ENCODE measurements around the gene ARHGAP8. TPM values are rescaled to one million over a fixed set of nuclear protein-coding genes. Genes with fewer than 3 reads are reported as not detected.
A peak's percentile ranks its signal among the peaks of the same experiment; 100 is the strongest.

ARHGAP8 gene
- total RNA-seq, 2 donors from 2014 or later: 4.7 to 7.1 TPM

DNA sequence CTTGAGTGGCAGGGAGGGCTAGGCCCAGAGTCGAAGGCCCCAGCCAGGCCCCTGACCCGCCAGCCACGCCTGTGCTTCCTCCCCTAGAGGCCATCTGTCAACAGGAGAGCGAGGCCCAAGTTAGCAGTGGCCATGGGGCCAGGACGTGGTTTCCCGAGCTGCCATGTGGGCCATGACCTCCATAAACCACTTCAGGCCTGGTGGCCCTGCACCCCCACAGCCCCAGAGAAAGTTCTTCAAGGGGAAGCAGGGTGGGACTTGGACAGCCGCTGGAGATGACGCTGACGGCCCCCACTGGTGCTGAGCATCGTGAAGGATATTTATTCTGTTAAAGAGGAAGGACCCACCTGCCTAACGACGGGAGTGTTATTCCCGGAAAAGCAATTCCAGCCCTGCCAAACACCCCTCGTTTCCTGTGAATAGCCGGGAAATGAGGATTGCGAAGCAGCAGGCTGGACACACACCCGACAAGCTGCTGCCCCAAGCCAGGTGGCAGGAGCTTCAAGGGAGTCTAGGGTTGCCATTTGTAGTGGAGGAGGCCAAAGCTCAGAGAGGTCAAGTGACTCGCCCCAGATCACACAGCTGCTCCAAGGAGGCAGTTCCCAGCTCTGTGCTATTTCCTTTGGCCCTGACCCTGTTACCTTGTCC, 37.5 kb upstream of the ARHGAP8 start:
- ATAC-seq: no peak
- Mint-ChIP-seq H3K27me3 (no peaks in the 10 kb centered on the region), H3K27ac (peak overlapping the region; percentile 45), H3K36me3 (ENCODE audit: low read depth) (no peaks in the 10 kb centered on the region), H3K4me1 (peaks cover 29% of the 10 kb centered on the region), H3K4me3 (peak overlapping the region; percentile 3)
- H3K9me3 ChIP-seq (ENCODE audit: control insufficient read depth, low read length, poor library complexity, severe bottlenecking): no peaks in the 10 kb centered on the region
- DNase-seq: no peak

DNA sequence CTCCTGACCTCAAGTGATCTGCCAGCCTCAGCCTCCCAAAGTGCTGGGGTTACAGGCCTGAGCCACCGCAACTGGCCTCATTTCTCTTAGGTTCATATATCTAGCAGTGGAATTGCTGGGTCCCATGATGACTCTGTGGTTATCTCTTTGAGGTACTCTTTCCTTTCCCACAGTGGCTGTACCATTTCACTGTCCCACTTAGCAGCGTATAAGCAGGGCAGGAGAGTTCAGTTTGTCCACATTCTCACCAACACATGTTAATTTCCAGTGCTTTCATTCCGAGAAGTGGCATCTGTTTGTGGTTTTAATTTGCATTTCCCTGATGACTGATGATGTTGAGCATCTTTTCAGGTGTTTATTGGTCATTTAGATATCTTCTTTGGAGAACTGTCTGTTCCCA, 34.0 kb upstream of the ARHGAP8 start:
- Mint-ChIP-seq H3K36me3 (ENCODE audit: low read depth) (no peaks in the 10 kb centered on the region), H3K27me3 (no peaks in the 10 kb centered on the region), H3K4me1 (peaks cover 18% of the 10 kb centered on the region), H3K4me3 (peak overlapping the region; percentile 25), H3K27ac (peak overlapping the region; percentile 69)
- no peaks in the 10 kb centered on the region for H3K9me3 ChIP-seq (ENCODE audit: control insufficient read depth, low read length, poor library complexity, severe bottlenecking)
- DNase-seq (no peak), ATAC-seq (peak; percentile 87)

DNA sequence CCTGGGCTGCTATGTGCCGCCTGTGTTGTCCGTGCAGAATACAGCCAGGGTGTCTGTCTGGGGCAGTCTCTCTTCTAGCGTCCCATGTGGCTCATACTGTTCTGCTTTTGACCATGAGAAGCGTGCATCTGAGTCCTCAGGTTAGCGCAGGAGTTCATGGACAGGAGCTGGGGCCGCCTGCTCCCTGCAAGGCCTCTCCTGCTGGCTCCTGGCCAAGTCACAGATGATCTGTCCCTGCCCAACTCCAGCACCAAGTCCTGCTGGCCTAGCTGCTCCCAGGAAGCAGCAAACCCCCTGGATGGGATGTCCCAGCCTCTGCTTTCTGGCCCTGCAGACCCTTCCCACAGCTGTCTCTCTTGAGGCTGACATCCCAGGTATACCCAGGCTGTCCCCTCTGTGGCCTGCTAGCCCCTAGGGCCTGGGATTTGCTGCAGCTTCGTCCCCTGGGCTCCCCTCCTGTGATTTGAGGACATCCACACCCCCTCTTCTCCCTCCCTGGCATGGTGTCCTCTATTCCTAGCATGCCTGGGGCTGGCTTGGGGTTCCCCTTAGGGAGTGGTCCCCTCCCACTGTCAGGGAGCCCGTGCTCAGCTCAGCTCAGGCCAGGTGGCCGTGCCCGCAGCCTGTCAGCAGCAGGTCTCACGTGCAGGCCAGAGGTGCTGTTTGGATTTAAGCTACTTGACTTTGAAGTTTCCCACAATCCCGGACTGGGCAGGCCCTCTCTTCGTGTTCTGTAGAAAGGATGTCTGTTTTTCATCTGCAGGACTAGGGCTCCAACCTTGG, 32.6 kb upstream of the ARHGAP8 start:
- H3K27ac Mint-ChIP-seq: no peak overlapping the region
- peaks cover 14% of the 10 kb centered on the region for H3K4me1 Mint-ChIP-seq
- no peak for DNase-seq
- peak overlapping the region; percentile 25 for H3K4me3 Mint-ChIP-seq
- H3K9me3 ChIP-seq (ENCODE audit: control insufficient read depth, low read length, poor library complexity, severe bottlenecking): no peaks in the 10 kb centered on the region
- ATAC-seq: no peak
- no peaks in the 10 kb centered on the region for H3K27me3 Mint-ChIP-seq
- no peaks in the 10 kb centered on the region for H3K36me3 Mint-ChIP-seq (ENCODE audit: low read depth)

GRCh38 chr22:44721213-44721612, 31.2 kb upstream of the ARHGAP8 start:
- peaks cover 14% of the 10 kb centered on the region for H3K4me1 Mint-ChIP-seq
- DNase-seq: no peak

GRCh38 chr22:44722611-44723010, 29.8 kb upstream of the ARHGAP8 start:
- H3K27ac Mint-ChIP-seq: no peak overlapping the region
- H3K36me3 Mint-ChIP-seq (ENCODE audit: low read depth): no peaks in the 10 kb centered on the region
- peaks cover 14% of the 10 kb centered on the region for H3K4me1 Mint-ChIP-seq
- H3K9me3 ChIP-seq (ENCODE audit: control insufficient read depth, low read length, poor library complexity, severe bottlenecking): no peaks in the 10 kb centered on the region
- H3K4me3 Mint-ChIP-seq: no peak overlapping the region
- ATAC-seq (no peak), DNase-seq (no peak)
- no peaks in the 10 kb centered on the region for H3K27me3 Mint-ChIP-seq

More at GRCh38 chr22:44721213-44721612, 31.2 kb upstream of the ARHGAP8 start:
- H3K27ac Mint-ChIP-seq: no peak overlapping the region
- no peaks in the 10 kb centered on the region for H3K36me3 Mint-ChIP-seq (ENCODE audit: low read depth)
- no peaks in the 10 kb centered on the region for H3K27me3 Mint-ChIP-seq
- ATAC-seq: no peak
- no peaks in the 10 kb centered on the region for H3K9me3 ChIP-seq (ENCODE audit: control insufficient read depth, low read length, poor library complexity, severe bottlenecking)
- H3K4me3 Mint-ChIP-seq: no peak overlapping the region

DNA sequence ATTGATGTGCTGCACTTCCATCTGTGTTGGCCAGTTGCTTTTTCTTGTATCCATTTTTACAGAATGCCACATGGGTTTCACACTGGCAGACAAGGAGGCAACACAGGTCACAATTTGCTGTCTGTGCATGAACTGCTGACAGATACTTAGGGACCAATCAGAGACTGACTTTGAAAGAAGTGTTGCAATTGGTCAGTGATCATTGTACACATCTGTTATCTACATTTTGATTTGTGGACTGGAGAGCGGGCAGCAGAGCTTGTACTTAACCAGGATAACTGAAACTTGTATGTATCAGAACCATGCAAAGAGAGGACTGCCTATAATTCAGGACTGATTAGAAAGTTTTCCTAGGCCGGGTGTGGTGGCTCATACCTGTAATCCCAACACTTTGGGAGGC, 28.6 kb upstream of the ARHGAP8 start:
- Mint-ChIP-seq H3K36me3 (ENCODE audit: low read depth) (no peaks in the 10 kb centered on the region), H3K4me3 (no peak overlapping the region), H3K27me3 (no peaks in the 10 kb centered on the region), H3K4me1 (peaks cover 5% of the 10 kb centered on the region), H3K27ac (peak overlapping the region; percentile 75)
- DNase-seq (no peak), ATAC-seq (no peak)
- no peaks in the 10 kb centered on the region for H3K9me3 ChIP-seq (ENCODE audit: control insufficient read depth, low read length, poor library complexity, severe bottlenecking)

GRCh38 chr22:44724416-44724815, 28.0 kb upstream of the ARHGAP8 start:
- H3K27me3 Mint-ChIP-seq: no peaks in the 10 kb centered on the region

DNA sequence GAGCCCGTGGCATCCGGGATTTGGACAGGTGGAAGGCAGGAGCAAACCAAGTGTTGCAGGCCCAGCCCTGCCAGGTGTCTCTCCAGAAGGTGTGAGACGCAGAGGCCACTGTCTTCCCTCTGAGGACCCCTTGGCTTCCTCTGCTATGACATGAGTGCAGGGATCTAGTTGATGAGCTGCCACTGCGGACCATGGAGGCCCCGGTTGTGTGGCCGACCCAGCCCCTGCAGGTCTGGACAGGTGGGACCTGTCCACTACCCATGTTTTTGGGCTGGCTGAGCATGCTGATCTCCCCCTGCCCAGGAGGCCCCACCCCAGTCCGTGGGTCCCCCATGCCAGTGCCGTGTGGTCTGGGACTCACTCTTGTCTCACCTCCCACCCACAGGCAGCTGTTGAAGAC, 27.5 kb upstream of the ARHGAP8 start:
- DNase-seq (no peak), ATAC-seq (no peak)
- H3K27ac Mint-ChIP-seq: peak overlapping the region; percentile 75
- no peaks in the 10 kb centered on the region for H3K9me3 ChIP-seq (ENCODE audit: control insufficient read depth, low read length, poor library complexity, severe bottlenecking)
- H3K36me3 Mint-ChIP-seq (ENCODE audit: low read depth): no peaks in the 10 kb centered on the region
- peaks cover 2% of the 10 kb centered on the region for H3K4me1 Mint-ChIP-seq
- no peaks in the 10 kb centered on the region for H3K27me3 Mint-ChIP-seq
- no peak overlapping the region for H3K4me3 Mint-ChIP-seq

More at GRCh38 chr22:44724416-44724815, 28.0 kb upstream of the ARHGAP8 start:
- H3K36me3 Mint-ChIP-seq (ENCODE audit: low read depth): no peaks in the 10 kb centered on the region
- ATAC-seq (no peak), DNase-seq (no peak)
- H3K4me1 Mint-ChIP-seq: peaks cover 3% of the 10 kb centered on the region
- H3K4me3 Mint-ChIP-seq: no peak overlapping the region
- peak overlapping the region; percentile 75 for H3K27ac Mint-ChIP-seq
- H3K9me3 ChIP-seq (ENCODE audit: control insufficient read depth, low read length, poor library complexity, severe bottlenecking): no peaks in the 10 kb centered on the region

DNA sequence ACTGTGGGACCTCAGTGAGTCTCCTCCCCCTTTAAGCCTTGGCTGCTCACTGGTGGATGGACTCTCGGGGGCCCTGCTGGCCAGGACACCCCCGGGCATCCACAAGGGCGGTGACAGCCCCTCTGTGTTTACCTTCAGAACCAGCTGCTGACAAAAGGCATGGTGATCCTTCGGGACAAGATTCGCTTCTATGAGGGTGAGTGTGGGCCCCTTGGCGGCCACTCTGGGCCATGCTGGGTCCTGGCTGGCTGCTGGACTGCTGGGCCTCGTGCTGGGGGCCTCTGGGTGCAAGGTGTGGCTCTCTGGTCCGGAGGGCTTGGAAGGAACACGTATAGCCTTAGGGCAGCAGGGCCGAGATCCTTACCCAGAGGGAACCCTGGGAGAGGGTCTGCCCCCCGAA, 25.9 kb upstream of the ARHGAP8 start:
- DNase-seq (no peak), ATAC-seq (no peak)
- no peaks in the 10 kb centered on the region for H3K9me3 ChIP-seq (ENCODE audit: control insufficient read depth, low read length, poor library complexity, severe bottlenecking)
- Mint-ChIP-seq H3K27me3 (no peaks in the 10 kb centered on the region), H3K36me3 (ENCODE audit: low read depth) (no peaks in the 10 kb centered on the region), H3K27ac (no peak overlapping the region), H3K4me3 (no peak overlapping the region), H3K4me1 (no peaks in the 10 kb centered on the region)

DNA sequence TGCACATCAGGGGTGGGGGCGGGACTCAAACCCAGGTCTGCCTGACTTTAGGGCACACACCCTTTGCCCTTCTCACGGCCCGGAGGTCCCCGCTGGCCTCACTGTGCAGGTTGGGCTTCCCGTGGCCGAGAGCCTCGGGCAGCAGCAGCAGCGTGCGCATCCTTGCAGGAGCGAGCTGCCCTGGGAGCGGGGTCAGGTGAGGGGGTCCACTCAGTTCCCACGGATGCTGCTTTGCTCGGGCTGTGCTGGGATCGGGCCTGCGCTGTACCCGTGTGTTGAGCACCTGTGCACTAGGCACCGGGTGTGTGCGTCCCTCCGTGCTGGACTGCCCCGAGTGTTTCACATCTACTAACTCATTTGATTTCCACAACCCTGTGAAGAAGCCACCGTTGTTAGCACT, 25.2 kb upstream of the ARHGAP8 start:
- ATAC-seq (no peak), DNase-seq (no peak)
- H3K9me3 ChIP-seq (ENCODE audit: control insufficient read depth, low read length, poor library complexity, severe bottlenecking): no peaks in the 10 kb centered on the region
- Mint-ChIP-seq H3K4me1 (no peaks in the 10 kb centered on the region), H3K4me3 (no peak overlapping the region), H3K27me3 (no peaks in the 10 kb centered on the region), H3K27ac (no peak overlapping the region), H3K36me3 (ENCODE audit: low read depth) (no peaks in the 10 kb centered on the region)

- no peak overlapping the region for H3K4me3 Mint-ChIP-seq
- no peaks in the 10 kb centered on the region for H3K9me3 ChIP-seq (ENCODE audit: control insufficient read depth, low read length, poor library complexity, severe bottlenecking)
- no peaks in the 10 kb centered on the region for H3K4me1 Mint-ChIP-seq
- H3K27me3 Mint-ChIP-seq: no peaks in the 10 kb centered on the region
- no peak for DNase-seq
- H3K36me3 Mint-ChIP-seq (ENCODE audit: low read depth): no peaks in the 10 kb centered on the region
- ATAC-seq: no peak
- H3K27ac Mint-ChIP-seq: peak overlapping the region; percentile 29
Measured at GRCh38 chr22:44727709-44728108, 24.7 kb upstream of the ARHGAP8 start.

DNA sequence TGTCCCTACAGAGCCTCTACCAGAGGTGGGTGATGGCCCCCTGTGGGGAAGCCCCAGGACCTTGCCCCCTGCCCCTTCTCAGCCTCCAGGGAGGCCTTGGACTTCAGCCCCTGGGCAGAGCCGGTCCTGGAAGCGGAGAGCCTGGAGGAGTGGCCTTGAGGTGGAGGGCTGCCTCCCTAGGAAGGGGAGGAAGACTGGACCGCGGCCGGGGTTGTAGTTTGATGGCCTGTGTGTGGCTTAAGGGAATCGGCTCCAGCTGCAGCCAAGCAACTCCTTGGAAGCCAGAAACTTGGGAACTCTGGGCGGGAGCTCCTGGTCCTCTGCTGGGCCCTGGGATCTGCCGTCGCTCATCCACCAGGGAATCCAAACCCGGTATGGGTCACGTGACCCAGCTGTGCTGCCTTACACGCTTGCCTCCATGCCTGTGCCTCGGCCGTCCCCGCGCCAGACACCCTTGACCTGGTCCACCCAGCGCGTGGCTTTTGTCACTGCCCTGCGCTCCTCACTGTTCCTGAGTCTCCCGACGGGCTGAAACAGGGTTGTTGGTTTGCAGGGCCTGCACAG, 23.5 kb upstream of the ARHGAP8 start:
- H3K27ac Mint-ChIP-seq: peak overlapping the region; percentile 34
- H3K4me3 Mint-ChIP-seq: peak overlapping the region; percentile 60
- no peaks in the 10 kb centered on the region for H3K4me1 Mint-ChIP-seq
- no peak for DNase-seq
- no peaks in the 10 kb centered on the region for H3K27me3 Mint-ChIP-seq
- no peaks in the 10 kb centered on the region for H3K36me3 Mint-ChIP-seq (ENCODE audit: low read depth)
- ATAC-seq: no peak
- H3K9me3 ChIP-seq (ENCODE audit: control insufficient read depth, low read length, poor library complexity, severe bottlenecking): no peaks in the 10 kb centered on the region

DNA sequence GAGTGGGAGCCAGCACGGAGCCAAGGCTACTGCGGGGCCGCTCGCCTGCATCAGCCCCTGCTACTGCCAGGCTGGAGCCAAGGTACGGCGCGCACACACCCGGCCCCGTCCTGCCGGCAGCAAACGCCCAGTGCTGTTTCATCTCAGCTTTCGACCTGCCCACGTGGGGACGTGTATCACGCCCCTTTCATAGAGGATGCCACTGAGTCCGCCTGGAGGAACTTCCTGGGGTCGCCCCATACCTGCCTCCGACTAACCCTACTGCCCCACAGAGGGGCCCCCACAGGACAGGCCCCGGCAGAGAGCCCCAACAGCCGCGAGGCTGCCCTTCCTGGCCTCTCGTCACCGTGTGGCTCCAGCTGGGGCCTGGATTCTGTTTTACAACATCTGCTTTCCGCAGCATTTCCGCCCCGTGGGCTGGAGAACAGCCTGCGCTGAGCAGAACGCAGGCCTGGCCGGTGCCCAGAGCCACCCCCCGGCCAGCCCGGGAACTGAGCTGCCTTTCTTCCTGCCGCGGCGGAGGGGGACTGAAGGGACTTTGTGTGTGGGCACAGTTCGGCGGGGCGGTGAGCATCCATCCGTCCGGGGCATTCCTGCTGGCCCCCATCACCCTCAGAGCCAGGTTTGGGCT, 22.9 kb upstream of the ARHGAP8 start:
- Mint-ChIP-seq H3K27me3 (no peaks in the 10 kb centered on the region), H3K27ac (peak overlapping the region; percentile 34), H3K4me3 (peak overlapping the region; percentile 60), H3K4me1 (no peaks in the 10 kb centered on the region), H3K36me3 (ENCODE audit: low read depth) (no peaks in the 10 kb centered on the region)
- DNase-seq (no peak), ATAC-seq (peak; percentile 55)
- no peaks in the 10 kb centered on the region for H3K9me3 ChIP-seq (ENCODE audit: control insufficient read depth, low read length, poor library complexity, severe bottlenecking)
